ENCODE data around the gene GPR160. TPM values are rescaled to one million over a fixed set of nuclear protein-coding genes. Genes with fewer than 3 reads are reported as not detected.

The GPR160 gene
- total and polyA plus RNA-seq, 2 donors from 2014 or later: 23.7 to 24.9 TPM

DNA sequence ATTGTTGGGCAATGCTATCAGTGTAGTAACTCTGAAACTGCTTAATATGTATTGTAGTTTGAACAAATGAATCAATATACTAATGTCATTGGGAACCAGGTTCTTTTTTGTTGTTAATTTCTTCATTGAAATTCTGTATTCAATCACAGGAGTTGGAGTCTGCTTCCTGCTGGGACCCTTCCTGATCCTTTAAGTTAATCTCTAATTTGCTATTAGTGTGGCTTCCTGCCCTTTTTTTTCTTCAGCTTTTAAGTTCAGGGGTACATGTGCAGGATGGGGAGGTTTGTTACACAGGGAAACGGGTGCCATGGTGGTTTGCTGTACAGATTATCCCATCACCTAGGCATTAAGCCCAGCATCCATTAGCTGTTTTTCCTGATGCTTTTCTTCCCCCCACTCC, 21.7 kb downstream of the GPR160 start:
- TF ChIP-seq, protein P1, sequence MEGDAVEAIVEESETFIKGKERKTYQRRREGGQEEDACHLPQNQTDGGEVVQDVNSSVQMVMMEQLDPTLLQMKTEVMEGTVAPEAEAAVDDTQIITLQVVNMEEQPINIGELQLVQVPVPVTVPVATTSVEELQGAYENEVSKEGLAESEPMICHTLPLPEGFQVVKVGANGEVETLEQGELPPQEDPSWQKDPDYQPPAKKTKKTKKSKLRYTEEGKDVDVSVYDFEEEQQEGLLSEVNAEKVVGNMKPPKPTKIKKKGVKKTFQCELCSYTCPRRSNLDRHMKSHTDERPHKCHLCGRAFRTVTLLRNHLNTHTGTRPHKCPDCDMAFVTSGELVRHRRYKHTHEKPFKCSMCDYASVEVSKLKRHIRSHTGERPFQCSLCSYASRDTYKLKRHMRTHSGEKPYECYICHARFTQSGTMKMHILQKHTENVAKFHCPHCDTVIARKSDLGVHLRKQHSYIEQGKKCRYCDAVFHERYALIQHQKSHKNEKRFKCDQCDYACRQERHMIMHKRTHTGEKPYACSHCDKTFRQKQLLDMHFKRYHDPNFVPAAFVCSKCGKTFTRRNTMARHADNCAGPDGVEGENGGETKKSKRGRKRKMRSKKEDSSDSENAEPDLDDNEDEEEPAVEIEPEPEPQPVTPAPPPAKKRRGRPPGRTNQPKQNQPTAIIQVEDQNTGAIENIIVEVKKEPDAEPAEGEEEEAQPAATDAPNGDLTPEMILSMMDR (IDR thresholded peaks at IDR 0.05; ENCODE audit: borderline replicate concordance, extremely low read depth, insufficient read depth): no peak
- intact Hi-C loops (cut with DNase I): no loop called here
- Histone ChIP-seq H3K9me3 (ENCODE audit: control insufficient read depth in 2 of 3, insufficient read depth in 1 of 3, low read length in 3 of 3) (no peaks in the 10 kb centered on the region), H3K4me3 (ENCODE audit: low read length in 3 of 3) (no peak overlapping the region), H3K4me1 (ENCODE audit: control insufficient read depth in 2 of 3, insufficient read depth in 2 of 3, low read depth in 1 of 3, low read length in 3 of 3) (peaks cover 0 to 12% (median 0%) of the 10 kb centered on the region in 3 donors), H3K27me3 (ENCODE audit: control insufficient read depth, insufficient read depth, low read length) (no peaks in the 10 kb centered on the region), H3K9ac (ENCODE audit: low read length in 3 of 3) (no peak overlapping the region), H3K27ac (ENCODE audit: low read depth in 2 of 2, low read length in 2 of 2) (no peak overlapping the region), H3K36me3 (ENCODE audit: control insufficient read depth in 2 of 3, insufficient read depth in 3 of 3, low read length in 3 of 3) (no peaks in the 10 kb centered on the region)
- no peak for DNase-seq
- no peak for FAIRE-seq

DNA sequence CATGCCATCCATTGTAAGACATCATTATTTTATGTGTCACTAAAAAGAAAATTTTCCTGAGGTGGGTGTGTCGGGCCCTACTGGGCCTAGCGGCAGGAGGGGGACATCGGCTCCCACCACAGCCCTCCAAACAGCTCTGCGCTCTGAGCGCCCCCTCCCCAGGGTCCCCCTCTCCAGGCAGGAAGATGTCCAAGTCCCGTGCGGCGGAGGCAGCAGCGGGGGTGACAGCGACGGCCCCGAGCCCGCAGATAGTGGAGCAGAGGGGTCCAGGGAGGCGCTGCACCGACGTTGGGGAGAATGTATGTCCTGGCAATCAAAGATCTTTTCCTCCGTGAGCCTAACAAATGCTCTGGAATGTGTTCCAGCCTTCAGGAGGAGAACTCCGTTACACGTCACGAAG, 24.3 kb downstream of the GPR160 start:
- Histone ChIP-seq H3K36me3 (ENCODE audit: control insufficient read depth in 2 of 3, insufficient read depth in 3 of 3, low read length in 3 of 3) (no peaks in the 10 kb centered on the region), H3K9me3 (ENCODE audit: control insufficient read depth in 2 of 3, insufficient read depth in 1 of 3, low read length in 3 of 3) (no peaks in the 10 kb centered on the region), H3K9ac (ENCODE audit: low read length in 3 of 3) (no peak overlapping the region), H3K4me3 (ENCODE audit: low read length in 3 of 3) (no peak overlapping the region), H3K27ac (ENCODE audit: low read depth in 2 of 2, low read length in 2 of 2) (no peak overlapping the region), H3K27me3 (ENCODE audit: control insufficient read depth, insufficient read depth, low read length) (no peaks in the 10 kb centered on the region), H3K4me1 (ENCODE audit: control insufficient read depth in 2 of 3, insufficient read depth in 2 of 3, low read depth in 1 of 3, low read length in 3 of 3) (peaks cover 0 to 6% (median 0%) of the 10 kb centered on the region in 3 donors)
- intact Hi-C loops (cut with DNase I): no loop called here
- FAIRE-seq (no peak), DNase-seq (no peak)
- TF ChIP-seq, protein P1 (IDR thresholded peaks at IDR 0.05; ENCODE audit: borderline replicate concordance, extremely low read depth, insufficient read depth): no peak

DNA sequence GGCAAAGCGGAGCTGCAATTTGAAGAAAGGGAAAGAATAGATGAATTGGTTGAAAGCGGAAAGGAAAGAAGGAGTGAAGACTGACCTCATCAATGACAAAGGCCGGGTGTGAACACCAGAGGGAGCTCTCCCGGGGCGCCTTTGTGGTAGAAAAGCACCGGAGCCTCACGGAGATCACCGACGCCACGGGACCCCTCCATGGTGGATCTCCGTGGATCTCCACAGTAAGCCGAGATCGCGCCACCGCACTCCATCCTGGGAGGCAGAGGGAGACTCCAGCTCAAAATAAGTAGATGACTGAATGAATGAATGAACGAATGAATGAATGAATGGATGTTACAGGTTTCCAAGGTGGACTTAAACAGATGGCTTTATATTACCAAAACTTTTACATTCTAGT, 25.0 kb downstream of the GPR160 start:
- no peak overlapping the region for H3K27ac ChIP-seq (ENCODE audit: low read depth in 2 of 2, low read length in 2 of 2)
- H3K9me3 ChIP-seq (ENCODE audit: control insufficient read depth in 2 of 3, insufficient read depth in 1 of 3, low read length in 3 of 3): no peaks in the 10 kb centered on the region
- peaks cover 0 to 5% (median 0%) of the 10 kb centered on the region in 3 donors for H3K4me1 ChIP-seq (ENCODE audit: control insufficient read depth in 2 of 3, insufficient read depth in 2 of 3, low read depth in 1 of 3, low read length in 3 of 3)
- no peaks in the 10 kb centered on the region for H3K36me3 ChIP-seq (ENCODE audit: control insufficient read depth in 2 of 3, insufficient read depth in 3 of 3, low read length in 3 of 3)
- no peaks in the 10 kb centered on the region for H3K27me3 ChIP-seq (ENCODE audit: control insufficient read depth, insufficient read depth, low read length)
- no peak overlapping the region for H3K4me3 ChIP-seq (ENCODE audit: low read length in 3 of 3)
- DNase-seq (no peak), FAIRE-seq (no peak)
- intact Hi-C loops (cut with DNase I): no loop called here
- TF ChIP-seq, protein P1 (IDR thresholded peaks at IDR 0.05; ENCODE audit: borderline replicate concordance, extremely low read depth, insufficient read depth): no peak
- H3K9ac ChIP-seq (ENCODE audit: low read length in 3 of 3): no peak overlapping the region

DNA sequence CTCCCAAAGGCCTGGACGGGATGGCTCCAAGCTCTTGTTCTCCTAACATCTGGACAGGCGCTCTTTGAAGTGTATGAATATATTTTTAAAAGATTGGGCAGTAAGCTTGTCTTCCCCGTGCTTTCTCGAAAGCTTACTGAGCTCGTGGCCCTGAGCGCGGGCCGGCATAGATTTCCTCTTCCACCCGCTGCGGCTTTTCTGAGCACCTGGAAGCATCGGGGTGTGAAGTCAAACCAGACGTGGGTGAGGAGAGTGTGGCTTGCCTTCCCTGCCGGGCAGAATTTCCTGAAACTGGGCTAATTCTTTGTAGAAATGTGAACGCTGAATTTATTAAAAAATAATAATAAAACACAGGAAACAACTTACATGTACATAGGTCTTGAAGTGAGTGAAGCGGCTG, 25.9 kb downstream of the GPR160 start:
- Histone ChIP-seq H3K9me3 (ENCODE audit: control insufficient read depth in 2 of 3, insufficient read depth in 1 of 3, low read length in 3 of 3) (no peaks in the 10 kb centered on the region), H3K4me3 (ENCODE audit: low read length in 3 of 3) (no peak overlapping the region), H3K4me1 (ENCODE audit: control insufficient read depth in 2 of 3, insufficient read depth in 2 of 3, low read depth in 1 of 3, low read length in 3 of 3) (no peaks in the 10 kb centered on the region), H3K9ac (ENCODE audit: low read length in 3 of 3) (no peak overlapping the region), H3K27me3 (ENCODE audit: control insufficient read depth, insufficient read depth, low read length) (no peaks in the 10 kb centered on the region), H3K36me3 (ENCODE audit: control insufficient read depth in 2 of 3, insufficient read depth in 3 of 3, low read length in 3 of 3) (no peaks in the 10 kb centered on the region), H3K27ac (ENCODE audit: low read depth in 2 of 2, low read length in 2 of 2) (no peak overlapping the region)
- DNase-seq (no peak), FAIRE-seq (no peak)
- TF ChIP-seq, protein P1 (IDR thresholded peaks at IDR 0.05; ENCODE audit: borderline replicate concordance, extremely low read depth, insufficient read depth): no peak
- intact Hi-C loops (cut with DNase I): no loop called here

All from kidney (tissue), 14 donors.